Panc1 (cell line): Measurements from ENCODE around the gene ARID1A. TPM values are rescaled to one million over a fixed set of nuclear protein-coding genes. Genes with fewer than 3 reads are reported as not detected.

Source experiments
- ATAC-seq: fragments of 200-7000 bp; cut with Tn5 transposase; 2 replicates; pipeline ENCODE4 v1.9.1; 2020; ENCODE audit warnings: mild to moderate bottlenecking, moderate library complexity
- BruUV-seq: library from RNA; stranded (reverse); fragments of 400-500 nt; replicated peaks from 2 replicates; lab custom pipeline; 2021; lab: Mats Ljungman, UMichigan
- CTCF ChIA-PET: fragments of 300-600 bp; sonication (Branson Sonifier 250); formaldehyde crosslinking; loops from one replicate; lab custom pipeline; 2022; ENCODE audit warnings: antibody characterized with exemption; lab: Charles Lee
- POLR2A ChIA-PET: fragments of 300-600 bp; sonication (Branson Sonifier 250); formaldehyde crosslinking; loops from one replicate; lab custom pipeline; 2022; ENCODE audit warnings: antibody characterized with exemption; lab: Charles Lee
- DNase-seq: peaks from one replicate; pipeline ENCODE4 v3.0.0-alpha.2; 2010; ENCODE audit warnings: low read depth, low spot score
- H3K27ac ChIP-seq: 2 replicates; pipeline ENCODE4 v1.5.1; 2011; ENCODE audit warnings: mild to moderate bottlenecking, low read length, inconsistent platforms
- H3K27me3 ChIP-seq: fragments of 200-500 bp; sonication (Bioruptor generic); 2 replicates; pipeline ENCODE4 v1.6.0; 2014; ENCODE audit warnings: low read length, inconsistent platforms; ENCODE audit not compliant: control insufficient read depth, insufficient read depth
- H3K36me3 ChIP-seq: fragments of 200-500 bp; sonication (Bioruptor generic); 2 replicates; pipeline ENCODE4 v1.5.1; 2014; ENCODE audit warnings: inconsistent platforms, mild to moderate bottlenecking, low read length, moderate library complexity; ENCODE audit not compliant: control insufficient read depth, insufficient read depth
- H3K4me1 ChIP-seq: 2 replicates; pipeline ENCODE4 v1.5.1; 2011; ENCODE audit warnings: inconsistent platforms, mild to moderate bottlenecking, low read length, moderate library complexity; ENCODE audit not compliant: control insufficient read depth, insufficient read depth
- H3K4me3 ChIP-seq, 2 experiments: 2 replicates each; pipeline ENCODE4 v1.5.1; 2011 to 2012; ENCODE audit warnings: low read depth in 2 of 2, low read length in 2 of 2, mild to moderate bottlenecking in 2 of 2, inconsistent platforms in 1 of 2, moderate library complexity in 1 of 2
- H3K9me3 ChIP-seq: fragments of 200-500 bp; sonication (Bioruptor generic); 2 replicates; pipeline ENCODE4 v1.5.1; 2014; ENCODE audit warnings: low read depth, mild to moderate bottlenecking, inconsistent platforms, low read length, moderate library complexity; ENCODE audit not compliant: control insufficient read depth, insufficient read depth
- CTCF ChIP-seq: fragments of 450-650 bp; IDR thresholded peaks from 2 replicates; pipeline ENCODE4 v1.5.1; 2017; ENCODE audit warnings: mild to moderate bottlenecking
- POLR2AphosphoS5 ChIP-seq: IDR thresholded peaks from 2 replicates; pipeline ENCODE4 v1.6.1; 2012; ENCODE audit warnings: mild to moderate bottlenecking, low read depth, low read length, moderate library complexity
- REST ChIP-seq, 2 experiments: IDR thresholded peaks; 2 replicates each; pipeline ENCODE4 v1.6.1; 2011 to 2012; ENCODE audit warnings: low read depth in 2 of 2, control low read depth in 1 of 2, low read length in 1 of 2, mild to moderate bottlenecking in 1 of 2, moderate library complexity in 1 of 2; ENCODE audit not compliant: insufficient read depth in 1 of 2
- SIN3A ChIP-seq: IDR thresholded peaks from 2 replicates; pipeline ENCODE4 v1.6.1; 2012; ENCODE audit warnings: low read depth, mild to moderate bottlenecking, low read length, moderate library complexity, borderline replicate concordance; ENCODE audit not compliant: insufficient read depth
- TCF7L2 ChIP-seq: IDR thresholded peaks from 2 replicates; pipeline ENCODE4 v1.6.1; 2011; ENCODE audit warnings: mild to moderate bottlenecking, low read depth, low read length, inconsistent platforms
- in situ Hi-C: cut with HindIII; loops from 2 replicates; pipeline ENCODE4 v1.10.0; 2016; ENCODE audit warnings: low sequenced_read_pairs, low pct_unique_long_range_greater_than_20kb
- intact Hi-C: fragments of 100-400 bp; cut with micrococcal nuclease; formaldehyde crosslinking; loops from one replicate; pipeline ENCODE4 v1.10.0; 2022; ENCODE audit not compliant: unreplicated experiment
- total RNA-seq: library from RNA; stranded (reverse); gene quantifications from one replicate; pipeline ENCODE4 v1.2.1, GENCODE V29; 2021; ENCODE audit not compliant: unreplicated experiment

The ARID1A gene
- total RNA-seq, 1 experiment from 2014 or later, result 110 TPM

- no peaks in the 10 kb centered on the region for H3K36me3 ChIP-seq
- ATAC-seq (peak; percentile 68), DNase-seq (peak; percentile 94)
- TF ChIP-seq POLR2AphosphoS5 (no peak; the same call in none of the 2 replicates), TCF7L2 (peak; percentile 73)
- H3K27me3 ChIP-seq, result no peaks in the 10 kb centered on the region
- ChIA-PET CTCF (interaction anchor here (1.0 to 2.5 kb wide), 3 partner anchors 15 to 84 kb away, joined by 4 to 12 read pairs (median 5); no protein-coding TSS in a partner anchor), POLR2A (interaction anchor here (0.6 to 2.3 kb wide), 3 partner anchors 15 to 96 kb away, joined by 3 to 11 read pairs (median 8); partner anchors contain the start of gene PIGV)
- peak overlapping the region; percentile 100 for H3K27ac ChIP-seq
- BruUV-seq, result no TSS peak
- in situ Hi-C loops (no loop called here), intact Hi-C loops (no loop called here)
- peaks cover 36% of the 10 kb centered on the region for H3K4me1 ChIP-seq
- H3K4me3 ChIP-seq, result peak overlapping the region; percentile 53 to 78
- no peaks in the 10 kb centered on the region for H3K9me3 ChIP-seq
Measured at GRCh38 chr1:26692211-26692792, 3.5 kb upstream of the ARID1A start.

GRCh38 chr1:26692793-26693490 lies 2.9 kb upstream of the ARID1A start:
- no TSS peak for BruUV-seq
- peak overlapping the region; percentile 53 to 78 for H3K4me3 ChIP-seq
- peak overlapping the region; percentile 100 for H3K27ac ChIP-seq
- intact Hi-C loops, result no loop called here
- TF ChIP-seq TCF7L2, result peak; percentile 2; the same call in 1 of the 2 replicates
- peak; percentile 71; the same call in 1 of the 2 replicates for TF ChIP-seq POLR2AphosphoS5
- TF ChIP-seq CTCF, result no peak; the same call in 1 of the 2 replicates
- peak in 1 of 2 experiments; percentile 53; a peak in 1 of 4 replicates for TF ChIP-seq REST (IDR thresholded peaks at IDR 0.05; ENCODE audit: insufficient read depth in 1 of 2, low read depth in 2 of 2, low read length in 1 of 2)
- peak; percentile 68; the same call in 1 of the 2 replicates for TF ChIP-seq SIN3A
- CTCF ChIA-PET, result interaction anchor here (1.0 to 2.5 kb wide), 2 partner anchors 16 to 84 kb away, joined by 4 to 12 read pairs; no protein-coding TSS in a partner anchor
- no peaks in the 10 kb centered on the region for H3K27me3 ChIP-seq
- DNase-seq, result peak; percentile 94
- POLR2A ChIA-PET, result interaction anchor here (0.7 to 2.3 kb wide), 3 partner anchors 8 to 95 kb away, joined by 3 to 8 read pairs (median 3); partner anchors contain the start of gene PIGV
- peaks cover 36% of the 10 kb centered on the region for H3K4me1 ChIP-seq
- no peaks in the 10 kb centered on the region for H3K9me3 ChIP-seq
- in situ Hi-C loops, result no loop called here
- H3K36me3 ChIP-seq, result no peaks in the 10 kb centered on the region; the same call in 1 of the 2 replicates
- ATAC-seq, result peak; percentile 54
